GM12872 (cell line): ENCODE measurements around the gene DDX55.

Source experiments
- CTCF ChIP-seq: IDR thresholded peaks from 3 replicates; pipeline ENCODE4 v1.5.1; 2011; ENCODE audit warnings: low read depth, mild to moderate bottlenecking, low read length, moderate library complexity; ENCODE audit not compliant: insufficient read depth

Gene DDX55

GRCh38 chr12:123654129-123654701, 52.3 kb downstream of the DDX55 start:
- TF ChIP-seq CTCF, result no peak

GRCh38 chr12:123655420-123655819, 53.5 kb downstream of the DDX55 start:
- no peak for TF ChIP-seq CTCF

GRCh38 chr12:123656392-123656791, 54.5 kb downstream of the DDX55 start:
- TF ChIP-seq CTCF, result no peak

- TF ChIP-seq CTCF, result no peak
Observed at GRCh38 chr12:123657211-123657610, 55.3 kb downstream of the DDX55 start.

- no peak for TF ChIP-seq CTCF
Observed at GRCh38 chr12:123659996-123660727, 58.3 kb downstream of the DDX55 start.

- TF ChIP-seq CTCF, result no peak
Observed at GRCh38 chr12:123667771-123668170, 65.9 kb downstream of the DDX55 start.
